NCI-H345 treated with DMSO at 0.1 percent for 48 hours (cell line): Measurements from ENCODE around the gene INPP5A.

Experiments used
- DNase-seq: peaks from one replicate; lab custom pipeline; 2025; ENCODE audit not compliant: unreplicated experiment; lab: John Stamatoyannopoulos, UW

Gene INPP5A

DNA sequence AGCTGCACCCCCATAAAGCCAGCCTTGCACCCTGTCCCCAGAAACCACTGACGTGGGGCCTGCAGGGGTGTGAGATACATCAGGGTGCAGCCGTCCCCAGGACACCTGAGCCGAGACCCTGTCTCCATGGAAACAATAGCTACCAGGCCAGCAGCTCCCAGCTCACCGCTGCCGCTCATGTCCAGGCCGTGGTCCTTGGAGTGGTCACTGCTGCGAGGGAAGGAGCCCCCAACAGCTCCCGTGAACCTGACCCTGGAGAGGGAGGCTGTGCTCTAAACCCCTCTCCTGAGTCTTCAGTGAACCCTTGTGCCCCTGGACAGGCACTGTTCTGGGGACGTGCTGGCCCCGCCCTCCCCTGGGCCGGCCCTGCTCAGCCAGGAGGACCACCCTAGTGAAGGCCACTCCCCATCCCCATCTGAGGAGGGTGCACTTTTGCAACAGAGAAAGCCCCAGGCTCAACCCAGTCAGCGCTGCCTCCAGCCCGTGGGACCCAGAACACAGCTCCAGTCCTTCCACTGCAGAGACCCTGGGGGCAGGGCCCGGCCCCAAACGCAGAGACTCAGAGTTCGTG is 19.6 kb upstream of the INPP5A start:
- DNase-seq, result no peak

DNA sequence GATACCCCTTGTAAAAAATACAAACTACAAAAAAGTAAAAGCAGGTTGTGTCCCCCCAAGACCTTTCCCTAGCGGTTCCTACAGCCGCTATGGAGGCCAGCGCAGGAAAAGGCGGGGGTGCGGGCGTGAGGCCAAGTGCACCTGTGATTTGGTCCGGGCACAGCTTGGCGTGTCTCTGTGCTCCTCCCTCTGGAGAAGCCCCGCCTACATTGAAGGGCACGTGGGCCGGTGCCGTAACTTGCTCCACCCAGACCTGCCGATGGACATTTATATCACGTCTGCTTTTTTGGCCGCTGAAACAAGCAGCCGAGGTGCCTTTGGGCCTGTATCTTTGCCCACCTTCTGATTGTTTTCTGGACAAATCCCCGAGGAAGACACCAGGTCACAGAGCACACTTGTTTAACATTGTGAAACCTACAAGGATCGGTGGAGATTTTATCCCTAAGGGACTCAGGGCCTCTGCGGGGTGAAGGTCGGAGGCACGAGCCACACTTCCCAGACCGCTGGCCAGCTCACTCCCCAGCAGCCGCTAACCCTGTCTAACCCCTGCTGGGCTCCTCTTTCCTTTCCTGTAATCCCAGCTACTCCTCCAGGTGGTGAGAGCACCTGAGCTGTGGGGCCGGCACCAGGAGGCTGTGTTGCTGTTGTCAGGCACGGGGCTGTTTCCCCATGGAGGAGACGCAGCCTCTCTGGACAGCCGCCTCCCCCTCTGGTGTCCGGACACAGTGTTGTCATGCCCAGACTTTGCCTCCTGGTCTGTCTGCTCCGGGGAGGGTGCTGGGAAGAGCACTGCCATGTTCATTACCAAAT is 18.8 kb upstream of the INPP5A start:
- peak; percentile 38 for DNase-seq

DNA sequence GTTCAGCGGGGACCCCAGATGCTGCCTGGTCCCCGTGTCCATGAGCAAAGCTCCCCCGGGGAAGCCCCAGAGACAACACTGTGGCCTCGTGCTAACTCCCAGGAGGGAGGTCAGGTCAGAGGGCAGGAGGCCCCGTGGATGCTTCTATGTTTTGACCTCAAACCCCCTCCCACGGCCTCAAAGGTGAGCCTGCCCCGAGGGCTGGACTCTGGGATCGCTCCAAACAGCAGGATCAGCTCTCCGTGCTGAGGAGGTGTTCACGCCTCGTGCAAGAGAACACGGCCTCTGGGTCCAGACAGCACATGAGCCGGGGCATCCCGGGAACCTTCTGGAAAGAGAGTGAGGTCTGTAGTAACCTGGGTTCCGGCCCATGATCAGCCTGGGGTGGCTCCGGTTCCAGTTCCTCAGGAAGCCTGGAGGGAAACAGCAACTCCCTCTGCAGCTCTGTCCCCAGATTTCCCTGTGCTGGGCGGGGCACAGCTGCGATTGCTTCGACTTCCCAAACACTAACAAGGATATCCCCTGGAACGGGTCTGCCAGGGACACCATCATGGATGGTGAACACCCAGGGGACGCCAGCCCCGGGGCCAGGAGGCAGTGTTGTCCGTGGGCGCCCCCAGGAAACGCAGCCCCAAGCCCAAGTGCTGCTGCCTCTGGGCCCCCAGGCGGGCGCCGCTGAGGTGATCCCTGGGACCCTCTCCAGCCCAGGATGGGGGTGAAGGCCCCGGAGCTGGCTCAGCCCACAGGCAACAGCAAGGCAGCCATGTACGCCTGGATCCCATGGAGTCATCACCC is 18.0 kb upstream of the INPP5A start:
- no peak for DNase-seq

DNA sequence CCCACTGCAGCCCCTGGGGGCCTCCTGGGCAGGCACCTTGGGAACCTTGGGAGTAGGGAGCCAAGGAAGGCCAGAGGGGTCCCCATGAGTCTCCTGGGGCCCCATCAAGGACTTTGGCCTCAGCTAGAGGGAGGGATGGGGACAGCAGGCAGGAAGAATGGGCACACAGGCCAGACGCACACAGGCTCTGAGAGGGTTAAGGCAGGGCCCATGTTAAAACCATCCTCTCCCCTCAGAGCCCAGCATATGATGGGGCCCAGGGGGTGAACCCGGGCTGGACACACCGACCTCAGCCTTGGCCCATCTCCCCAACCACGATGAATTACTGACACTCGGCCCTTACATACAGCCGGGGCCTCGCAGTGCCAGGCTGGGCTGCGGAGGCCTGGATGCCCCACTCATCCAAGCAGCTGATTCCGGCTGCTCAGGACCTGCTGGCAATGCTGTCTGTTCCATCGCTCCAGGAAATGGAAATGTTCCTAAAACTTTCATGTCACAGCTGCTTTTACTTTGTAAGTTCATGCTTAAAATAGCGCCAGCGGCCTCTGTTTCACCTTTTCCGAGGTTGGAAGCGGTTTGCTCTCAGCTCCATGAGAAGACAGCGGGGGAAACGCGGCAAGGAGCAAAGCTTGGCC is 17.3 kb upstream of the INPP5A start:
- DNase-seq, result no peak

DNA sequence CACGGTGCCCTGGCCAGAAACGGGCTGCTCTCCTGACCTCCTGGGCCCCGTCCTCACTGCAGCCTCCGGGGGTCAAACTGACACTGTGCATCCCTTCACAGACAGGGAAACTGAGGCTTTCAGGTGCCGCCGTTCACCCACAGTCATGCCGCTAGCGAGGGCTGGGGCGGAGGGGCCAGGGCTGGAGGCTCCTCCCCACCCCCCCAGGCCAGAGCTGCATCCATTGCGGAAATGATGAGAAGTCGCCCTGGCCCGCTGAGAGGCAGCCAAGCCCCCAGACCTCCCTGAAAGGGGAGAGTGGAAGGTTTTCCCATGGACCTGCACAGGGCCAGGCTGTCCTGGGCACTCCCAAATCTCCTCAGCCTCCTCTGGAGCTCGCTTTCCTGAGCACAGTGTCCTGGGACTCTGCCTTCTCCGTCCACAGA is 16.5 kb upstream of the INPP5A start:
- no peak for DNase-seq

DNA sequence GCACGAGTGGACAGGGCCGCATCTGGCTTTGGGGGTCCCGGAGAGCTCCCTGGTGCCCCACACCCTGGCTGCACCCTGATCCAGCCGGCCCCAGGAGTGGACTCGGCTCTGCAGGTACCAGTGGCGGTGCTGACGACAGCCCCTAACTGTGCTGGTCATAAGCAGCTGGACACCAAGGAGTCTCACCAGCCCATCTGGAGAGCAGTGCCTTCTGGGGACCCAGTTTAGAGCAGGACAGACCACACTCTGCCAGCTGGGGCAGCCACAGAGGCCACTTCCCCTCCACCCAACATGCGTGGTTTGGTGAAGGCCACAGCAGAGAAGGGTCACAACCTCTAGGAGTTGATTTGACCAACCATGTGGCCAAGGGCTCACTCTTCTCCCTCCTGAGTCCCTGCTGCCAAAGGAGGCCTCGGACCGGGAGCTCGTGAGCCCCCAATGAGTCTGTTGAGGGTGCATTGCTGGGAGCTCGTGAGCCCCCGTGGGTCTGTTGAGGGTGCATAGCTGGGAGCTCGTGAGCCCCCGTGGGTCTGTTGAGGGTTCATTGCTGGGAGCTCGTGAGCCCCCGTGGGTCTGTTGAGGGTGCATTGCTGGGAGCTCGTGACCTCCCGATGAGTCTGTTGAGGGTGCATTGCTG is 16.0 kb upstream of the INPP5A start:
- no peak for DNase-seq

DNA sequence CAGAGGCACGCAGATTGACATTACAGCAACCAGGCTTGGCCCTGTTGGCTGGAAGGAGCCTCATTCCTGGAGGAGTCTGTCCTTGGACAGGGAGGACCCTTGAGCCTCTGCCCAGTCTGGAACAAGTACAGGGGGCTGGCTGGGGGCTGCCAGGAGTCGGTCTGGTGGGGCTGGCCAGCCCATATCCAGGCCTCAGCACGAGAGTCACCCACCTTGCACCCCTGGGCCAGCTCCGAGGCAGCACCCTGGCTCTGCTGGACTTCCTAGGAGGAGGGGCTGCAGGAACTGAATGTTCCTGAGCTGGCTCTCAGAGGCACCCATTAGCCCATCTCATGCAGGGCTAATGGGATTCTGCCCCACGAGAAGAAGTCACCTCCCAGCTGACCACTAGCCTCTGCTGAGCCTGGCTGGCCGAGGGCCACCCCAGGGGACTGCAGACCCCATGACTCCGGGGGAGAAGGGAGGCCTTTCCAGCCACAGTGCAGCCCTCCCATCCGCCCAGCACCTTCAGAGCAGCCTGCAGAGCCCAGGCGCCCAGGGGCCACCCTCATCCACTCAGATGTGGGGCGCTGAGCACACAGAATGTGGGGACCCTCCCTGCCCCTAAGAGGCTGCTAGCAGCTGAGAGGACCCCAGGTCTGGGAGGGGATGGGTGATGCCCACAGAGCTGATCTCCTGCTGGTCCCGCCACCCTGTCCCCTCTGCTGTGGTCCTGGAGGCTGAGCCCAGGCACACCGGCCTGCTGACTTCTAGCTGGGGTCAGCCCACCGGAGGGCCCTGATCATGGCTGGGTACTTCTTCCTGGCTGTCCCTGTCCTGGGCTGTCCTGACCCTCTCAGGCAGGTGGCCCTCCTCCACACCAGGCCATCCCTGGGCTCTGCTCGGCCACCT is 14.8 kb upstream of the INPP5A start:
- no peak for DNase-seq

DNA sequence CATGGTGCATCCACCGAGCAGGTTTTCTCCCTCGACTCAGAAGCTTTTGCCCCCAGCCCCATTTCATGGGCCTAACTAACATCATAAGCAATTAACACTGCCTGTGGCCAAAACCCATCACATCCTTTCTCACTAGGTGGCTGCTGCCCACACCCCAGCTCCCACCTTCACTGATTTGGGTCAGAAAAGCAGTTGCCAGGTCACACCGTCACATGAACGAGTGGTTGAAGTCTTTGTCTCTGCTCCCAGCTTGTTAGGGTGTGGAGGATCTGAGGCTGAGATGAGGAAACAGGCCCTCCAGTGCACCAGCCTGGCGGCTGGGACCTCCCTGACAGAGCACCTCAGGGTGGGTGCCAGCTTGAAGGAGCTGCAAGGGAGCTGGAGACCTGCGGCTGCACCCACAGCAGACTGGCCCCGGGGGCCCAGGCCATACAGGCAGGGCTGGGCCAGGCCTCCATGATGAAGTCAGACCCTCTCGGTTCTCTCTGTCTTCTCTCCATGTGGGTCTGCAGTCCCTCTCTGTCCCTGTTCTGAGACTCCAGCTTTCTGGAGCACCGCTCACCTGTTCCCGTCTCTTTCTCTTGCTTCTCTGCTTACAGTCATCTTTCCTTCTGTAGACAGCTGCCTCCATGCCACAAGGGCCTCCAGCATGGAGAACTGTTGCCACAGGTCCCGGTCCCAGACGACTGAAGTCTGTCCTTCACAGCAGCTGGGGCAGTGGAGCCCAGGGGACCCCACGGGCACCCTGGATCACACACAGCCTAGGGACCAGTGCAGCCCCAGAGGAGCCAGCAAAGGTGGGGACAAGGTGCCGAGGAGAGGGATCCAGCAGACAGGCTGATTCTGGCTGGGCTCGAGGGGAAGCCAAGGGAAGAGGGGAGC is 13.8 kb upstream of the INPP5A start:
- no peak for DNase-seq

DNA sequence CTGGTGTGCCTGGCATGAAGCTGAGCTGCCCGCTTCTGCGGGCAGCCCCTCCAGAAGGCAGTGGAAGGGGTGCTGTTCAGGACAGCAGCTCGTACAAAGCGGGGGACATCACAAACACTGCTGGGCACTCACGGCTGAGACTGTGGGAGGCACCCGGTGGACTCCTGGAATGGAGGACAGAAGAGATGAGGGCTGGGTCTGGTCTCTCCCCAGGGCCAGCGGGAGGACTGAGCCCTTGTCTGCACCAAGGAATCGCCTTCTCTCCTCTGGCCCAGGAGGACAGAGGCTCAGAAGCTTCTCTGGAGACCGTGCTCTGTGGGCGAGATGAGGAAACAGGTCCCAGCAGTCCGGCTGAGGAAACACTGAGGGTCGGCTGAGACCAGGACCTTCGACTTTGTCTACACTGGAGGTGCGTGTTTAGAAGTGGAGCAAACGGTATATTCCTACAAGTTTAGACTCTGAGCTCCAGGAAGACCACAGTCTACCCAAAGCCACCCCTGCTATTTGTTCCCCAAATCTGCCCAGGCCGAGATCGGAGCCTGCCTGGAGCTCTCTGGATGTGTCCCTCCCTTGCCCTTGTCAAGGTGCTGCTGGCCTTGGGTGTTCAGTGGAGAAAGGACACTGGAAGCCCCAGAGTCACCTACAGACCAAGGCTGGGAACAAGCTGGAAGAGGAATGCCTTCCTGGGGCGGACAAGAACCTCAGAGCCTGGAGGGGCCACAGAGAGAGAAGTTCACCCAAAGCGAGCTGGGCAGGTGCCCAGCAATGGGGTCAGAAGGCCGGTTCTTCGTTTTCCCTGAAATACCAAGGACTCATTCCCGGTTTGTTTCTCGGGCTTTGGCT is 12.9 kb upstream of the INPP5A start:
- no peak for DNase-seq

DNA sequence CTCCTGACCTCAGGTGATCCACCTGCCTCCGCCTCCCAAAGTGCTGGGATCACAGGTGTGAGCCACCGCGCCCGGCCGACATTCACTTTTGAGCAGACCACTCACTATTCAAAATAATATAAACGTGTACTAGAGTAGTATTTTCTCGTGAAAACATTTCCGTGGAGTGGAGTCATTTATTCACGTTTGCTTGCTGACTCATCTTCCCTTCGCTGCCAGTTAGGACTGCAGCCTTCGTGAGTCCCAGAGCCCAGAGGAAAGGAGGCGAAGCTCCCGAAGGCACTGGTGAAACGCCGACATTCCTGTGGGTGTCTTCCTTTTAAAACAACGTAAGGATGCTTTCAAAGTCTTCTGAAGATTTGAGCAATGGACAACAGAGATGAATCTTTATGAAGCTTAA is 10.9 kb upstream of the INPP5A start:
- DNase-seq, result no peak

DNA sequence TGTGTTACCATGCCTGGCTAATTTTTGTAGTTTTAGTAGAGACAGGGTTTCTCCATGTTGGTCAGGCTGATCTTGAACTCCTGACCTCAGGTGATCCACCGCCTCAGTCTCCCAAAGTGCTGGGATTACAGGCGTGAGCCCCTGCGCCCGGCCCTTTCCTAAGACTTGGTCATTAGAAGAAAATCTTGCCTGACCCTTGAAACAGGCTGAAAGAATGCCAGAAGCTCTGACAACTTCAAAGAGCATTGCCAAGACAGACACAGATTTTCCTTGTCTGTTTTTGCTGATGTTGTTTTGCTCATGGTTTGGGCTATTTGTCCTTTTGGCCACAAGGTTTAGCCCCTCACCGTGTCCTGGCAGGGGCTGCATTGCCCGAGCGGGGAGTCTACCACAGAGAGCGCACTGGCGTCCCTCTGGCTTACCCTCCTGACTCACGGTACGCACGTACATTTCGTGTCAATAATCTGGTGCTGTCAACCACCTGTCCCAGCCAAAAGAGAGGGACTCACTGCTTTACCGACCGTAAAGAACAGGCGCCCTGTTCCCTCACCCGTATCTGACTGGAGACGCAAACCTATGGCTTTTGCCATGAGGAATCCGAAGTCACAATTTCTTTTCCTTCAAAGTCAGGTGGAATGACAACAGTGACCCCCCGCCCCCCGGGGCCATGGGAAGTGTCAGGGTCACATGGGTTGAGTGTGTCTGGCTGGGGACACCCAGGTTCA is 10.1 kb upstream of the INPP5A start:
- no peak for DNase-seq

DNA sequence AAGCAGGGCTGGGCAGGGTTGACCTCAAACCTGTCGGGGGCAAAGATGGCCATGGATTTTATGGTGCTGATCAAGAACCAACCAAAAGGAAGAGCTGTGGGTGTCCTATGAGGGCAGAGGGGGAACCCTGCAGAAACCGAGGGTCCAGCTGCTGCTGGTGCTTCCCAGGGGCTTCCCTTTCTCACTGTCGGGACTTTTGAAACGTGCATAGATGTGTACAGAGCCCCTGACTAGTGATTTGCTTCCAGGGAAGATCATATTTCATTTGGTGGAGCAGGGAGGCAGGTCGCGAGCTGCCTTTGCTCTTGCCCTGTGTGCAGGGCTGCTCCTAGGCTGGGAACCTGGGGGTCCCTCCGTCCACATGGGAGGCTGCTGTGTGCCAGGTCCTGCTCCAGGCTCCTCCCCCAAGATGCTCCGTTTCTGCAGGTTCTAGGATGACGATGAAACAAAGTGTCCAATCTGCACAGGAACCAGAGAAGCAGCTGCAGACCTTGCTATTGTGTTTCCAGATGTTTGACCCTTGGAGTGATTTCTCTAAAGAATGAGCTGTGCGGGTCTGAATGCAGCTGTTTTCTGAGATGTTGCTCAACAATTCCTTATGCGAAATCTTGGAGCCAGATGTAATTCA is 9.4 kb upstream of the INPP5A start:
- no peak for DNase-seq

DNA sequence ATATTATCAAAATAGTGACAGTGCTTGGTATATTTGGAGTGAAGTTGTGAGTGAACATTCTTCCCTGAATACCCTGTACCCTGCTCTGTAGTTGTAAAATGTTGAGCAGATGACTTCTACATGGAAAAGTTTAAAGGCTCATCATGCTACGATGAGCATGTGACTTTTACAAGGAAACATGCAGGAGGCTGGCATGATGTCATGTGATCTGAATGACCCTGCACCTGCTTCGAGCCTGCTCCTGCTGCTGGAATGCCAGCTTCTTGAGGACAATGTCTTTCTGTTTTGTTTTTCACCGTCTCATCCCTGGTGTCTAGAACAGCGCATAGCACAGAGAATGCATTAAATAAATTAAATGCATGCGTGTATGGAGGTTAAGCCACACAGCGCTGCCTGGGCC is 5.4 kb upstream of the INPP5A start:
- no peak for DNase-seq

DNA sequence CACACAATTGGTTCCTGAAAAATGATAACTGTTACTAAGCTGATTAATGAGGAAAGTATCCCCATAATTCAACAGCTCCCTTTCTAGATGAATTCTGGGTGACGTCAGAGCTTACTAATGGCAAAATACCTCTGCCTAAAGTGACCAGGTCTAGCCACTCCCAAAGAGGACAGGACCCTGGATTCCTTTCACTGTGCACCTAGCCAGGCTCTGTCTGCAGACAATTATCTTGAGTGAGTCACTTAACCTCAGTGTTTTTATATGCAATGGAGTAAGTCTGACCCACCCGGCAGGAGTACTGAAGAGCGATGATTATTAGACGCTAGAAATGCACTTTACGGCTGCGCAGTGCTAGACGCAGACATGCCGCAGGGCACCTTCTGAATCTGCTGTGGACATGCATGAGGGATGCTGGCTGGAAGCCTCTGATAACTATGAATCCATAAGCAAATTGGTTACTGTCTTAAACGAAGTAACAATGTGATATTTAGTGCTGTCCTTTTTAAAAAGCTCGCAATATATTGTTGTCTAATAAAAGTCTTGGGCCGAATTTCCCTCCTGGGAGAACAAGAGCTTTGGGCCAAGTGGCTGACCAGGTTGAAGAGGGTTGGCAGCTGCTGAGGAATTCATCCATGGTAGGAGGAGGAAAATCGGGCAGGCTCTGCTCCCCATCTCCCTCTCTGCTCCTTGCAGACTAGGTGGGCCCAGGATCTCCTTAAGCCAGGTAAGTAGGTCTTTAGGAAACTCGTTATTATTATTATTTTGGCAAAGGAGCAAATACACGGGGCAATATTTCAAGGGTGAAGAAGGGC is 4.6 kb upstream of the INPP5A start:
- no peak for DNase-seq

DNA sequence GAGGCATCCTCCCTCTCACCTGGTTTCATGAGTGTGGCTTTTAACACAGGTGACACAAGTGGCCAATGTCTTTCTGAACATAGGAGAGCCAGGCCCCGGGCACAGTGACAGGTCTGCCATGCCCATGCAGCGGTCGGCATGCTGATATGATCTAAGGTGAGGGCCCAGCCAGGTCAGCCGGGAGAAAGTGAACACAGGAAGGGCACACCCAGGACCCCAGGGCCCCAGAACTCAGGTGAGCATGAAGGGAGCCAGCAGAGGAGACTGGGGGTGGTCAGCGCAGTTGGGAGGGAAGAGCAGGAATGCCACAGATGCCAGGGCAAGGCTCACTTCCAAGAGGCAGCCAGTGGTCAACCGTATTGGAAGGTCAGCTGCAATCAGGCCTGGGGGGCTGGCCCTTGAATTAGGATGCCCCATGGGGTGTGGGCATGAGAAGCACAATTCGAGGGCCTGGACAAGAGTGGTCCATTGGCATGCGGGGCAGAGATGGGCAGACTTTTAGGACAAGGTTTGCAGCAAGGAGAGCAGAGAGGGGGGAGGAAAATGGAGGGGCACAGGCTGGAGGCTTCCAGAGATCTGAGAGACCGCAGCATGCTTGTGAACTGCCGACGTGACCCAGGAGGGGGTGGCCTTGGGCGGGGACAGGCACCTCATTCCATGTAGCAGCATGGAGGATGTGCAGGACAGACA is 3.9 kb upstream of the INPP5A start:
- no peak for DNase-seq
